NCI-H526 (cell line): ENCODE results near the gene MTA1.

ENCODE experiments used
- DNase-seq, 2 experiments: peaks; one replicate each; lab custom pipeline; 2025; lab: John Stamatoyannopoulos, UW

Gene MTA1

GRCh38 chr14:105387530-105387922 is 32.1 kb upstream of the MTA1 start:
- no peak for DNase-seq

GRCh38 chr14:105388110-105388951 is 31.3 kb upstream of the MTA1 start:
- no peak for DNase-seq

- no peak for DNase-seq
These were observed 30.7 kb upstream of the MTA1 start for GRCh38 chr14:105388976-105389375.

GRCh38 chr14:105389534-105389933 is 30.1 kb upstream of the MTA1 start:
- DNase-seq, result no peak

GRCh38 chr14:105389976-105390848 is 29.4 kb upstream of the MTA1 start:
- no peak for DNase-seq

GRCh38 chr14:105390849-105391500 is 28.7 kb upstream of the MTA1 start:
- DNase-seq, result no peak

- no peak for DNase-seq
These were observed 28.1 kb upstream of the MTA1 start for GRCh38 chr14:105391541-105391940.

- DNase-seq, result no peak
These were observed 27.2 kb upstream of the MTA1 start for GRCh38 chr14:105392131-105393090.

GRCh38 chr14:105393151-105393550 is 26.5 kb upstream of the MTA1 start:
- DNase-seq, result no peak

GRCh38 chr14:105394714-105395537 is 24.7 kb upstream of the MTA1 start:
- DNase-seq, result no peak

- DNase-seq, result no peak
These were observed 24.1 kb upstream of the MTA1 start for GRCh38 chr14:105395538-105395854.

GRCh38 chr14:105397350-105397931 is 22.2 kb upstream of the MTA1 start:
- DNase-seq, result no peak

GRCh38 chr14:105398044-105398725 is 21.4 kb upstream of the MTA1 start, which contains the start of gene TEX22:
Gene TEX22 (plus strand): TSS chr14:105398538. CDS start chr14:105399341, 803 bp downstream.
- DNase-seq, result peak; percentile 42 to 93

- peak in 1 of 2 experiments; percentile 84 for DNase-seq
These were observed 20.7 kb upstream of the MTA1 start for GRCh38 chr14:105398726-105399465.

GRCh38 chr14:105399466-105399775 is 20.2 kb upstream of the MTA1 start:
- DNase-seq, result no peak

- no peak for DNase-seq
These were observed 19.6 kb upstream of the MTA1 start for GRCh38 chr14:105400016-105400415.

GRCh38 chr14:105401699-105402098 is 17.9 kb upstream of the MTA1 start:
- no peak for DNase-seq

- no peak for DNase-seq
These were observed 11.0 kb upstream of the MTA1 start for GRCh38 chr14:105408592-105408991.

- no peak for DNase-seq
These were observed 10.3 kb upstream of the MTA1 start for GRCh38 chr14:105409364-105409763.
